GM21423 (cell line): Measurements from ENCODE around the gene RPL37.
A peak's percentile ranks its signal among the peaks of the same experiment; 100 is the strongest.
"Not testable (repeated sequence)": the region's sequence is repeated elsewhere in the genome, so short reads cannot be mapped to it uniquely, and the experiment has no call there.

Experiments used
- ATAC-seq: cut with Tn5 transposase; IDR thresholded peaks from one replicate; pipeline ENCODE4 v1.9.1; 2021; ENCODE audit warnings: mild to moderate bottlenecking, moderate library complexity; ENCODE audit not compliant: unreplicated experiment

The RPL37 gene

DNA sequence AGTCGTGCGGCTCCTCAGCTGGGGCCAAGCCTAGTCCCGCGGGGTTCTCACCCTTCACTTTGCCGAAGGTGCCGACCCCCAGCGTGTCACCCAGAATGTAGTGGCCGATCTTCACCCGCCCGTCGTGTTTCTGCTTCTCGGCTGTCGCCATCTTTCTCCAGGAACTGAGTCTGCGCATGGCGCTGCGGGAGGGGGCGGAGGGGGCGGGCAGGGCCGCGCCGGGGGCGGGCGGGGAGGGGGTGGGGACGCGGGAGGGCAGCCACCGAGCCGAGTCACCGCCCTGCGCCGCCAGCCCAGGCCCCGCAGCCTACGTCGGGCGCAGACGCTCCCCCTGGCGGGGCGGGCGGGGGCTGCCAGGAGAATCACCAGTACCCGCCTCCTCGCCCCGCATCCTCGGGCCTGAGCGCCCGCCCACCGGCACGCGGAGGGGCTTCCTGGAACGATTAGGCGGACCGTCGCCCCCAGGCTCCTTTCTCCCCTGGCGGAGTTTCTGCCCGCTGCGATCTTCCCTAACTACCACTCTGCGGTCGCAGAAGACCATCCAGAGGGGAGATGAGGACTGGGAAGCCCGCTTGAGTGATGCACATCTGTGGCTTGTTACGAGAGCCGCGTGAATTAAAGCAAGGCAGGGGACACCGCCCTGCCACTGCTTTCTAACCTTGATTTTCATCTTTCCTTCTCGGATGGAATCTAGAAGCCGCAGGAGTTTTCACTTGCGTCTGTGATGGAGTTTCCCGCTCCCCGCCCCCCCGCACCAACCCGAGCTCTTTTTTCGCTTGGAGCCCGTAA lies 36.8 kb downstream of the RPL37 start, which contains the start of gene PRKAA1:
Gene PRKAA1 (minus strand): TSS at position 363 of the 789 bp plus-strand sequence. CDS start 185 bp downstream, at position 178.
- peak; percentile 94 for ATAC-seq

GRCh38 chr5:40797273-40798011 lies 37.6 kb downstream of the RPL37 start:
- ATAC-seq = peak; percentile 39

DNA sequence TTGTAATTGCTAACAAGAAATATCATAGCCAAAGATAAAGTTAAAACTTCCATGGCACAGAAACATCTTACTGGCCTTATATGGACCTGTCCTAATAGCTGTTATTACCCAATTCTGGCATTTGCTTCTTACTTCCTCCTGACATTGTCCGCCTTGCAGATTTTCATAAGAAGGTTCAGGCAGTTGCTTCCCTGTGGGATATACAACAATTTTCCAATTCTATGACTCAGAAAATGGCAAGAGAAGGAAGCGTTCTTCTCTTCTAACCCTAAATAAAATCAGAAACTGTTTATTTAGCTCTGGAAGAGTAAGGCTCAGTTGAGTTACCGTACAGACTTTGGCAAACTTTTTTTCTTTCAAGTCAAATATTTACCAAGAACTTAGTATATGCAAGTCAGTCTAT lies 38.5 kb downstream of the RPL37 start:
- ATAC-seq = no peak

- not testable (repeated sequence) for ATAC-seq
Measured at GRCh38 chr5:40794877-40795276, 40.1 kb downstream of the RPL37 start.

GRCh38 chr5:40794340-40794739 lies 40.7 kb downstream of the RPL37 start:
- ATAC-seq = not testable (repeated sequence)

GRCh38 chr5:40792691-40793090 lies 42.3 kb downstream of the RPL37 start:
- ATAC-seq = not testable (repeated sequence)

GRCh38 chr5:40791715-40792139 lies 43.3 kb downstream of the RPL37 start:
- no peak for ATAC-seq

DNA sequence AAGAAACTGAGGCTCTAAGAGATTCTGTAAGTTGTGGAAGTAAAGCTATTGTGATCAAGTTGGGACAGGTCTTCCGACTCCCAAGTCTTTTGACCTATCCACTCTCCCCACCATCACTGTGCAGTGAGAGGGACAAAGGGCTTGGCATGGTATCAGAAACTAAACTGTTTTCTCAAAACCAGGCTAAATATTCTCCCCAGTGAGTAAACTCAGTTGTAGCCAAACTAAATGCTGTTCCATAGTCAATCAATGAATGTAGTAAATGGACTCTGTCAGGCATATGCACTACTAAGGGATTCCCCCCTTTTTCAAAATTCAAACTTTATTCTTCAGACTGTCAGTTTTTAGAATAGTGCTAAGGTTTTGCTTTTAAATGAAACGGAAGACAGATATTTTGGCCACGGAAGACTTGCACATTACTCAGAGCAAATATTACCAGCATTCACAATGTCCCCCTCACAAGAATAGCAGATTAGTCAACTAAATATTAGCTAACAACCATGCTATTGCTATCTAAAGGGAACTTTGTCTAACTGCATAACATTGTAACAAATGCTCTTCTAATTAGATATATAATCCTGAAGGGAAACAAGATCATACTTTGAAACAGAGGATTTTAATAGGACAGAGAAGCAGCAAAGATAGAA lies 44.0 kb downstream of the RPL37 start:
- ATAC-seq = no peak

DNA sequence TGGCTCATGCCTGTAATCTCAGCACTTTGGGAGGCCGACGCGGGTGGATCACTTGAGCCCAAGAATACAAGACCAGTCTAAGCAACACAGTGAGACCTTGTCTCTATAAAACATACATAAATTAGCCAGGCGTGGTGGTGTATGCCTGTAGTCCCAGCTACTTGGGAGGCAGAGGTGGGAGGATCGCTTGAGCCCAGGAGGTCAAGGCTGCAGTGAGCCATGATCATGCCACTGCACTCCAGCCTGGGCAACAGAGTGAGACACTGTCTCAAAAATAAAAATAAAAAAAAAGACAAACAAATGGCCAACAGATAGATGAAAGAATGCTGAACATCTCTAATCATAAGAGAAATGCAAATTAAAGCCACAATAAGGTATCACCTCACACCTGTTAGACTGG lies 46.1 kb downstream of the RPL37 start:
- ATAC-seq = not testable (repeated sequence)

DNA sequence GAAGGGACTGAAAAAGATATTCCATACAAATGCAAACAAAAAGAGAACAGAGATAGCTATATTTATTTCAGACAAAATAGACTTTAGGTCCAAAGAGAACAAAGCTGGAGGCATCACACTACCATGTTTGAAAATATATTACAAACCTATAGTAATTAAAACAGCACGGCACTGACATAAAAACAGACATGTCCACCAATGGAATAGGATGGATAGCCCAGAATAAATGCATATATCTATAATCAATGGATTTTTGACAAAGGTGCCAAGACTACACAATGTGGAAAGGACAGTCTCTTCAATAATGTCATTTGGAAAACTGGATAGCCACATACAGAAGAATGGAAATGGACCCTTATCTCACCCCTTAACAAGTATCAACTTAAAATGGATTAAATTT lies 47.0 kb downstream of the RPL37 start:
- no peak for ATAC-seq

DNA sequence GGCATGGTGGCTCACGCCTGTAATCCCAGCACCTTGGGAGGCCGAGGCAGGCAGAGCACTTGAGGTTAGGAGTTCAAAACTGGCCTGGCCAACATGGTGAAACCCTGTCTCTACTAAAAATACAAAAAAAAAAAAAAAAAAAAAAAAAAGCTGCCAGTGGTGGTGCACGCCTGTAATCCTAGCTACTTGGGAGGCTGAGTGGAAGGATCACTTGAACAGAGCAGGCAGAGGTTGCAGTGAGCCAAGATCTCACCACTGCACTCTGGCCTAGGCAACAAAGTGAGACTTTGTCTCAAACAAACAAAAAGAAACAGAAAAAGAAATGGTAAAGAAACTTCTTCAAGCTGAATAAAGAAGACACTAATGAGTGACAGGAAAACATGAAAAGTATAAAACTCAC lies 48.4 kb downstream of the RPL37 start:
- ATAC-seq = not testable (repeated sequence)

DNA sequence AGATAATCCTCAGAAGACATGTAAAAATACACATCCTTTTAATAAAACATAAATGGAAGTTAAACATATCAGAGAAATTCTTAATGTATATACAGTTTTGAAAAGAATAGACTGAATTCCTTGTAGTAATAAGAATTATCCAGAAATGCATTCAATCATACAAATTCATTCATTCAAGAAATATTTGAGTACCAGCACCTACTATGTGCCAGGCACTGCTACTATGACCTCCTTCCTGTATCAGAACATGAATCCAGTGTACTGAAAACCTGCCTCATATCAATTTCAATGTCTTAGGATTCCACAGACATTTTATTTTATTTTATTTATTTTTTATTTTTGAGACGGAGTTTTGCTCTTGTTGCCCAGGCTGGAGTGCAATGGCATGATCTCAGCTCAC lies 50.1 kb downstream of the RPL37 start:
- no peak for ATAC-seq

- no peak for ATAC-seq
Measured at GRCh38 chr5:40784027-40784653, 50.9 kb downstream of the RPL37 start.

- no peak for ATAC-seq
Measured at GRCh38 chr5:40781843-40782409, 53.1 kb downstream of the RPL37 start.

DNA sequence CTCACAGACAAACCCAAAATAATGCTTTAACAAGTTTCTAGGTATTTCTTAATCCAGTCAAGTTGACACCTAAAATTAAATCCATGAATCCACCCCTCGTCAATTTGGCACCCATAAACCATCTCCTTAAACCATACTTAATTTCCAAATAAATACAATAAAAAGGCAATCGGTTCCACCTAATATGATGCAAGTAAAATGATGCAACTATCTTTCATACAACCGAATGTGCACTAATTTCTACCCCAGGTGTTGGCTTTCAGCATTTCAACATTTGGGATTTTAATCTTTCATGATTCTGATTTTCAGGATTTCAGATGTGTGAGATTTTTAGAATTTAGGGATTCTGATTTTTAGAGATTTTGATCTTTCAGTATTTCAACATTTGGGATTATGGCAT lies 54.2 kb downstream of the RPL37 start:
- ATAC-seq = no peak

DNA sequence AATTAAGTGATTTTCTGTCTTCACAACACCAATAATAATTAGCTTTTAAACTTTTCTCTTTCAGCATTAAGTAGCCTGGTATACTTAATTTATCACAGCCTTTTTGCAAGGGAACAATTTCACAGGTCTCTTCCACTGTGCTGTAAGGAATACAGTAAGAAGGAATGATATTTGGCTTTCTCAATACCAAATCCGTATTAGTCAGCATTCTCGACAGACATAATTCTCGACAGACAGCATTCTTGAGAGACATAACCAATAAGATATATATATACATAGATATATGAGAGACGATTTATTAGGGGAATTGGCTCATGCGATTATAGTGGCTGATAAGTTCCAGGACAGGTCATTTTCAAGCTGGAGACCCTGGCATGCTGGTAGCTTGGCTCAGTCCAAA lies 54.8 kb downstream of the RPL37 start:
- no peak for ATAC-seq

GRCh38 chr5:40779561-40779960 lies 55.5 kb downstream of the RPL37 start:
- ATAC-seq = no peak

- ATAC-seq = no peak
Measured at GRCh38 chr5:40778133-40778532, 56.9 kb downstream of the RPL37 start.

- no peak for ATAC-seq
Measured at GRCh38 chr5:40776658-40776977, 58.4 kb downstream of the RPL37 start.

DNA sequence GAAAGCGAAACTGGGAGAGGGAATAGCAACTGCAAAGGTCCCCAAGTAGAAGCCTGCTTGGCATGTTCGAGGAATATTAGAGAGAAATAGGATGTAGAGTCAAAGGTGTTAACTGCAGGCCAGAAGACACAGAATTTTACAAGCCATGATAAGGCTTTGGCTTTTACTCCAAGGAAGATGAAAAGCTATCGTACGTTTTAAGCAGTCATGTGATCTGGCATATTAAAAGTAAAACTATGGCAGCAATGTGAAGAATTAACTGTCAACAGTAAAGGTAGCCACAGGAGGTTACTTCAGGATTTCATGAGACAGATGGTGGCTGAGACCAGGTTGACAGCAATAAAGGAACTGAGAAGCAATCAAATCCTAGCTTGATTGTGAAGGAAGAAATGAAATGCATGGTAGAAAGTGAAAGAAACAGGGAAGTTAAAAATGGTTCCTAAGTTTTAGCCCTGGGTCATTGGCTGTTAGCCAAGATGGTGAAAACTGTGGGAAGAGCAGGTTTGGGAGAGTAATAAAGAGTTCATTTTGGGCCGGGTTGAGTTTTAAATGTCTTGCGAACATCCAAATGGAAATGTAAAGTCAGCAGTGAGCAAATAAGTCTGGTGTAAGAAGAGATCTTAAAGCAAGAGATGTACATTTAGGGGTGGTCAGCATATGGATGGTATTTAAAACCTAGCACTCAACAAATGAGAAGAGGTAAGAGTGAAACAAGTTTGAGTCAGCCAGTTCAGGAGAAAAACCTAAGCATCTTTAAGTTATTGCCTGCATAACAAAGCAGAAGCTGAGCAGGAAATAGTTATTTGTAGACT lies 59.0 kb downstream of the RPL37 start:
- ATAC-seq = no peak
